NB4 (cell line): Measurements from ENCODE around the gene EI24.

ENCODE experiments used
- CTCF ChIP-seq: IDR thresholded peaks from one replicate; pipeline ENCODE4 v1.5.1; 2012; ENCODE audit warnings: low read depth, low read length
- MAX ChIP-seq: IDR thresholded peaks from 2 replicates; pipeline ENCODE4 v1.6.1; 2011; ENCODE audit warnings: low read depth, low read length
- POLR2A ChIP-seq: IDR thresholded peaks from 2 replicates; pipeline ENCODE4 v1.6.1; 2011; ENCODE audit warnings: mild to moderate bottlenecking; ENCODE audit not compliant: insufficient read length; ENCODE audit errors: extremely low read depth

- TF ChIP-seq MAX, result no peak
- TF ChIP-seq CTCF, result no peak
- no peak for TF ChIP-seq POLR2A
Measured at GRCh38 chr11:125578783-125579182, 9.5 kb downstream of the EI24 start.
